Nephron progenitor cell (in vitro differentiated cells): ENCODE results near the gene SPATS2L.

Experiments used
- DNase-seq: peaks from one replicate; pipeline ENCODE4 v3.0.0; 2021
- H3K27ac Mint-ChIP-seq: 2 replicates; pipeline ENCODE4 v1.8.0; 2021; ENCODE audit warnings: mild to moderate bottlenecking, moderate library complexity, mixed read lengths
- H3K27me3 Mint-ChIP-seq: 2 replicates; pipeline ENCODE4 v1.8.0; 2021; ENCODE audit warnings: mild to moderate bottlenecking, low read depth, mixed read lengths; ENCODE audit not compliant: poor library complexity
- H3K36me3 Mint-ChIP-seq: 2 replicates; pipeline ENCODE4 v1.8.0; 2021; ENCODE audit warnings: low read depth, mixed read lengths
- H3K4me1 Mint-ChIP-seq: 2 replicates; pipeline ENCODE4 v1.8.0; 2021; ENCODE audit warnings: mixed read lengths
- H3K4me3 Mint-ChIP-seq: 2 replicates; pipeline ENCODE4 v1.8.0; 2021; ENCODE audit warnings: mild to moderate bottlenecking, moderate library complexity, mixed read lengths
- H3K9me3 Mint-ChIP-seq: 2 replicates; pipeline ENCODE4 v1.8.0; 2021; ENCODE audit warnings: mild to moderate bottlenecking, moderate library complexity, mixed read lengths
- TF ChIP-seq, protein P1 (sequence below): fragments of 200-600 bp; sonication (generic); IDR thresholded peaks from 2 replicates; pipeline ENCODE4 v1.5.0; 2021; ENCODE audit warnings: antibody characterized with exemption

The SPATS2L gene

DNA sequence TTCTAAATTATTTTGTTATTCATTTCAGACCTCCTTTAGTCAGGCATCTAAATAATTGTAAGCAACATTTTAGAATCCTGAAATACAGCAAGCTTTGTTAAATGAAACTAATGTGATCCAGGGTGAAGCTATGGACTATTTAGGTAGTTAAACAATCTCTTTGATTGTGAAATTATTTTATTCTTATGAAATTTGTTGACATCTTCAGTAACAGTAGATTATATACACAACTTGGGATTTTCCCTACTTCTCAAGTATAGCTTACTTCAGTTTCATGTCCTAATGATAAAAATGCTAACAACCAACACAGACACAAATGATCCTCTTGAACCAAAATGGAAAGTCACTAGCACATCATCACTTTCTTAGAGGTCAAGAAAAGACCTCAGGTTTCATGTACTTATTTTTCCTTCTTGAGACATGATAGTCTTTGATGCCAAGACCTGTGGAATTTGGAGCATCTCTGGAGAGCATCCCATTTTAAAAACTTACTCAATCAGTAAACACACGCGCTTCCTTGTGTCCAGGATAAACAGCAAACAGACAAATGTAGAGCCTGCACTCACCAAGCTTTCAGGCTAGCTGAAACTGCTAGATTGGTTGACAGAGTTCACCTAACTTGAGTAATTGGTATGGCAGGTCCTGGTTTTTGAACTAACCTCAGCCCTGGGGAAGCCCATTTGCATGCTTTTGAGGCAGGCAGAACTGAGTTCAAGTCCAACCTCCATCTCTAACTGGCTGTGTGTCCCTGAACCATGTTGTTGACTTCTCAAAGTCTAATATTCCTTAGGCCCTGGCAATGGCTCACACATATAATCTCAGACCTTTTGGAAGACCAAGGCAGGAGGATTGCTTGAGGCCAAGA, 155.6 kb downstream of the SPATS2L start:
- Mint-ChIP-seq H3K27ac (no peak overlapping the region), H3K9me3 (no peaks in the 10 kb centered on the region), H3K4me1 (peaks cover 6% of the 10 kb centered on the region), H3K27me3 (peaks cover 5% of the 10 kb centered on the region), H3K4me3 (no peak overlapping the region), H3K36me3 (peaks cover 40% of the 10 kb centered on the region)
- TF ChIP-seq, protein P1, sequence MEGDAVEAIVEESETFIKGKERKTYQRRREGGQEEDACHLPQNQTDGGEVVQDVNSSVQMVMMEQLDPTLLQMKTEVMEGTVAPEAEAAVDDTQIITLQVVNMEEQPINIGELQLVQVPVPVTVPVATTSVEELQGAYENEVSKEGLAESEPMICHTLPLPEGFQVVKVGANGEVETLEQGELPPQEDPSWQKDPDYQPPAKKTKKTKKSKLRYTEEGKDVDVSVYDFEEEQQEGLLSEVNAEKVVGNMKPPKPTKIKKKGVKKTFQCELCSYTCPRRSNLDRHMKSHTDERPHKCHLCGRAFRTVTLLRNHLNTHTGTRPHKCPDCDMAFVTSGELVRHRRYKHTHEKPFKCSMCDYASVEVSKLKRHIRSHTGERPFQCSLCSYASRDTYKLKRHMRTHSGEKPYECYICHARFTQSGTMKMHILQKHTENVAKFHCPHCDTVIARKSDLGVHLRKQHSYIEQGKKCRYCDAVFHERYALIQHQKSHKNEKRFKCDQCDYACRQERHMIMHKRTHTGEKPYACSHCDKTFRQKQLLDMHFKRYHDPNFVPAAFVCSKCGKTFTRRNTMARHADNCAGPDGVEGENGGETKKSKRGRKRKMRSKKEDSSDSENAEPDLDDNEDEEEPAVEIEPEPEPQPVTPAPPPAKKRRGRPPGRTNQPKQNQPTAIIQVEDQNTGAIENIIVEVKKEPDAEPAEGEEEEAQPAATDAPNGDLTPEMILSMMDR, result no peak
- DNase-seq, result no peak

- H3K9me3 Mint-ChIP-seq, result no peaks in the 10 kb centered on the region
- no peak overlapping the region for H3K4me3 Mint-ChIP-seq
- no peak for DNase-seq
- H3K36me3 Mint-ChIP-seq, result peaks cover 50% of the 10 kb centered on the region
- H3K4me1 Mint-ChIP-seq, result peaks cover 12% of the 10 kb centered on the region
- no peak overlapping the region for H3K27ac Mint-ChIP-seq
- H3K27me3 Mint-ChIP-seq, result peaks cover 5% of the 10 kb centered on the region
- TF ChIP-seq, protein P1, result no peak
Observed at GRCh38 chr2:200463452-200463851, 157.0 kb downstream of the SPATS2L start.

GRCh38 chr2:200466425-200467418, 160.2 kb downstream of the SPATS2L start:
- TF ChIP-seq, protein P1, result no peak
- Mint-ChIP-seq H3K4me1 (peaks cover 37% of the 10 kb centered on the region), H3K4me3 (no peak overlapping the region), H3K9me3 (no peaks in the 10 kb centered on the region), H3K27ac (no peak overlapping the region), H3K36me3 (peaks cover 47% of the 10 kb centered on the region), H3K27me3 (no peaks in the 10 kb centered on the region)
- no peak for DNase-seq

DNA sequence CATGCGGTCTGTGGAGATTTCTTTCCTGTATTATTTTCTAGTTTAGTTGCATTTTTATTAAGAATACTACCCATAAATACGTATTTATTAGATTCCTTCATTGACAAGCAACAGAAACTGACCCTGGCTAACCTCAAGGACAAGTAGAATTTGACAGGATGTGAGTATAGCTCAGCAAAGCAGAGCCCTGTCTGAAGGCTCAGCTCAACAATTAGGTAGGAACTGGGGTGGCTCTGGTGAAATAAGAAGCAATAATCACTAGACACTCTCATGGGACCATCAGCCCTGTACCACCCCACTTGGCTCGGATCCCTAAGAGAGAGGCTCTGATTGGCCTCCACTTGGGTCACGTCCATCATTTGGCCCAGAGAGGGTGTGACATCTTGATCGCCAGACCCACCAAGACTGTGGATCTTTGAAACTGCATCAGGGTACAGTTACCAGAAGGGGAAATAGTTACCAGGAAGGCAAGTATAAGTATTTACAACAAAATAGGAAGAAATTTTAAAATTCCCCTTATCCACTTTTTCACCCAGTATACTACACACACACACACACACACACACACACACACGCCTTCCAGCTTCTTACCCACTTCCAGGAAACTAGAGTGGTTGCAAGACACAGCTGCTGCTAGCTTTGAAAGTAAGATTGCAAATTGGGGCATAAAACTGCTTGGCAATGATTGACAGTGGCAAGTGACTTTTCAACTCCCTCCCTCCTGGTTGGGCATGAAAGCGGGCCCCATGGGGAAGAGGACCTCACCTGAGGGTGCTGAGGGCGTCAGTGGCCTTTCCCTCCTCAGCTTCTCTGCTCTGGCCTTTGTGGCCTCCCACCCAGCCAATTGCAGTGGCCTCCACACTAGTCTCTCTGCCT, 161.6 kb downstream of the SPATS2L start:
- peak overlapping the region; percentile 76 for H3K27ac Mint-ChIP-seq
- TF ChIP-seq, protein P1, result no peak

GRCh38 chr2:200469708-200470211, 163.3 kb downstream of the SPATS2L start:
- H3K36me3 Mint-ChIP-seq, result peaks cover 40% of the 10 kb centered on the region
- no peak overlapping the region for H3K4me3 Mint-ChIP-seq
- no peaks in the 10 kb centered on the region for H3K9me3 Mint-ChIP-seq
- TF ChIP-seq, protein P1, result no peak
- H3K27ac Mint-ChIP-seq, result no peak overlapping the region
- H3K4me1 Mint-ChIP-seq, result peaks cover 37% of the 10 kb centered on the region
- no peaks in the 10 kb centered on the region for H3K27me3 Mint-ChIP-seq
- DNase-seq, result no peak

More for the DNA sequence above, 161.6 kb downstream of the SPATS2L start:
- Mint-ChIP-seq H3K4me3 (no peak overlapping the region), H3K9me3 (no peaks in the 10 kb centered on the region), H3K4me1 (peaks cover 37% of the 10 kb centered on the region), H3K27me3 (no peaks in the 10 kb centered on the region), H3K36me3 (peaks cover 40% of the 10 kb centered on the region)
- no peak for DNase-seq
